ENCODE results near the gene SMAP1. TPM values are rescaled to one million over a fixed set of nuclear protein-coding genes. Genes with fewer than 3 reads are reported as not detected.

Gene SMAP1
- total and polyA plus RNA-seq, 2 donors = 26.6 to 37.2 TPM

DNA sequence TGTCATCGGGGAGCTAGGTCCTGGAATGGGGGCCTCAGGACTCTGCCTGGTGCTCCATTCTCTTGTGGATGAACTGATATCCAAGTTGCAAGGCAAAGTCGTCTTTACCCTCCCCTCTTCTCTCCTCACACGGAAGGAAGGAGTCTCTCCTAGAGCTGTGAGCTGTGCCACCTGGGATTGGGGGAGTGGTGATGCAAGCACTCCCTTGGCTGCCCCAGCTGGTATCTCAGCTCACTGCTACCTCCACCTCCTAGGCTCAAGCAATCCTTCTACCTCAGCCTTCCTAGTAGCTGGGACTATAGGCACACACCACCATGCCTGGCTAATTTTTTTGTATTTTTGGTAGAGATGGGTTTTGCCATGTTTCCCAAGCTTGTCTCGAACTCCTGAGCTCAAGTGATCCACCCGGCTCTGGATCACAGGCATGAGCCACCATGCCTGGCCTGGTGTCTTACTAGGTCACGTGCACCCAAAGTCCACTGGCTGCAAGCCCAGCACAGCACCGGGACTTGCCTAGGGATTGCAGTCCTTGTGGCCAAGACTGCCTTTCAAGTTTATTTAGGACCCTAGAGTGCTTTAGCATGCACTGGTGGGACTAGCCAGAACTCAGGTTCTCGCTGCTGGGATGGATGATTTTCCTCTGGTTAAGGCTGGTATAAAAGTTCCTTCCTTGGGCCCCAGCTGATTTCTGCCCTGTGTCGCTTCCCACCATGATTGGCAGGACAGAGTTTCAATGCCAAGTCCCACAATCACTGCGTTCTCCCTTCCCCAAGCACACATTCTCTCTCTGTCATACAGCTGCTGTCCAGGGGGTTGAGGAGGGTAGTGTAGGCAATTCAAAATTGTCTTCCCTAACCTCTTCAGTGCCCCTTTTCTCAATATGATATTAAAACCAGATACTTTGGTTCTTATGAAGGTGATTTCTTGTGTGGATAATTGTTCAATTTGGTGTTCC is 33.5 kb downstream of the SMAP1 start:
- Histone ChIP-seq H3K4me3 (ENCODE audit: low read depth, low read length) (no peak overlapping the region), H3K4me1 (ENCODE audit: insufficient read depth) (no peaks in the 10 kb centered on the region), H3K36me3 (ENCODE audit: insufficient read depth) (no peaks in the 10 kb centered on the region), H3K27ac (ENCODE audit: low read depth) (no peak overlapping the region)
- WGBS = 81% methylated on average over 10 of the region's 10 CpGs
- no peak for DNase-seq (ENCODE audit: extremely low spot score)

DNA sequence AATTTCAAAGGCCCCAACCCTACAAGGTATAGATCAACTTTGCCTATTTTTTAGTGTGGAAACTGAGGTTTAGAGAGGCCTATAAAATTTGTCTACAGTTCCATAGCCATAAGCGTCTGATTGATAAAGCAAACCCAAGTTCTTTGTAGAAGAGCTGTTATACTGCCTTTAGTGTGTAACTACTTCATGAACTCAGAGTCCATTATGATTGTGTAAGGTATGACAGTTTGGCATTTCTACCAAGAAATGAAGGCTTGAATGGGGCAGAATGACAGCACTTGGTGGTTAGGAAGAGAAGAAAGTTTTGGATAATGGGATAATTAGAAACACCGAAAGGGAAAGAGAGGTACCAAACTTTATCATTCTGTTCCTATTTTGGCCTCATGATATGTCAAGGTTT is 38.1 kb downstream of the SMAP1 start:
- Histone ChIP-seq H3K4me3 (ENCODE audit: low read depth, low read length) (no peak overlapping the region), H3K27ac (ENCODE audit: low read depth) (no peak overlapping the region), H3K4me1 (ENCODE audit: insufficient read depth) (no peaks in the 10 kb centered on the region), H3K36me3 (ENCODE audit: insufficient read depth) (no peaks in the 10 kb centered on the region)
- DNase-seq (ENCODE audit: extremely low spot score) = no peak
- 97% methylated on average over 2 of the region's 2 CpGs for WGBS

DNA sequence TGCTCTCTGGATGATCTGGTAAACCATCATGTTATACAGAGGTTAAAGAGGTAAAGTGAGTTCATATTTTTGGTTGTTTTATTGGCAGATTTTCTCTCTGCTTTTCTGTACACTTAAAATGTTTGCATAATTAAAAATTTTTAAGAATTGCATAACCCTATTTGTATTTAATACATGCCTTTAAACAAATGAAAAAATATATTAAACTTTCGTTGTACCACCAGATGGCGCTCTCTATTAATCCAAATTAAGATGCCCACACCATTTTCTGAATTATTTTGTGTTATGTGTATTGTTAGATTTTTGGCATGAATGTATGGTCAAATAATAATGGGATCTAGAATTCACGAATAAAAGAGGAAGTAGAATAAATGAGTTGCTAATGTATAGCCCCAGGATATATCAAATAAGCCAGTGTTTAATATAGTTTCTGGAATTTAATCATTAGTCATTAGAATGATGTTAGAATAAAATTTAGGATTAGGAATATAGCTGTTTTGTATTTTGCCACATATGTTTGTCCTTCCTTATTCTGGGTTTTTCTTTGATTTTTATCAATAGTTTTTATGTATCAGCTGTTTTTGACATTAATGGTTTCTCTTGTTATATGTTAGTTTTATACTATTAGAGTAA is 38.9 kb downstream of the SMAP1 start:
- WGBS = under 1% methylated on average over 3 of the region's 3 CpGs
- DNase-seq (ENCODE audit: extremely low spot score) = peak; percentile 6

DNA sequence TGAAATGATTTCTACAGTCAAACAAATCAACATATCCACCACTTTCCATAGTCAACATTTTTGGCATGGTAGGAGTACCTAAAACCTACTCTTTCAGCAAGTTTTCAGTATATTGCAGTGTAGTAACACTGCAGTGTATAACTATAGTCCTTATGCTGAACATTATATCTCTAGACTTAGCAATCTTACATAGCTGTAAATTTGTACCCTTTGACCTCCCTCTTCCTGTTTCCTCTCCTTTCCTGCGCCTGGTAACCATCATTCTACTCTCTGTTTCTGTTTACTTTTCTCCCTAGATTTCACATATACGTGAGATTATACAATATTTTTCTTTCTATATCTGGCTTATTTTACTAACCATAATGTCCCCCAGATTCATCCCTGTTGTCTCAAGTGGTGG is 40.2 kb downstream of the SMAP1 start:
- Histone ChIP-seq H3K36me3 (ENCODE audit: insufficient read depth) (no peaks in the 10 kb centered on the region), H3K4me3 (ENCODE audit: low read depth, low read length) (no peak overlapping the region), H3K4me1 (ENCODE audit: insufficient read depth) (no peaks in the 10 kb centered on the region), H3K27ac (ENCODE audit: low read depth) (no peak overlapping the region)
- WGBS = 82% methylated on average over 2 of the region's 2 CpGs
- DNase-seq (ENCODE audit: extremely low spot score) = no peak

More for the DNA sequence above, 38.9 kb downstream of the SMAP1 start:
- H3K4me3 ChIP-seq (ENCODE audit: low read depth, low read length) = no peak overlapping the region
- no peaks in the 10 kb centered on the region for H3K36me3 ChIP-seq (ENCODE audit: insufficient read depth)
- H3K4me1 ChIP-seq (ENCODE audit: insufficient read depth) = no peaks in the 10 kb centered on the region
- H3K27ac ChIP-seq (ENCODE audit: low read depth) = no peak overlapping the region

DNA sequence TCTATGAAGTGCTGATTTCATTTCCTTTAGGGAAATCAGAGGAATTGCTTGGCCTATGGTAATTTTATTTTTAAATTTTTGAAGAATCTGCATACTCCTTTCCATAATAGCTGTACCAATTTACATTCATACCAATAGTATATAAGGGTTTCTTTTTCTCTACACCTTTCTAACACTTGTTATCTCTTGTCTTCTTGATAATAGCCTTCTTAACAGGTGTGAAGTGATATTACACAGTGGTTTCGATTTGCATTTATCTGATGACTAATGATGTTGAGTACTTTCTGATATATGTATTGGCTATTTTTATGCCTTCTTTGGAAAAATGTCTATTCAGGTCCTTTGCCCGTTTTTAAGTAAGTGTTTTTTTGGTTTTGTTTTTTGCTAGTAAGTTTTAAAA is 40.8 kb downstream of the SMAP1 start:
- DNase-seq (ENCODE audit: extremely low spot score) = no peak

DNA sequence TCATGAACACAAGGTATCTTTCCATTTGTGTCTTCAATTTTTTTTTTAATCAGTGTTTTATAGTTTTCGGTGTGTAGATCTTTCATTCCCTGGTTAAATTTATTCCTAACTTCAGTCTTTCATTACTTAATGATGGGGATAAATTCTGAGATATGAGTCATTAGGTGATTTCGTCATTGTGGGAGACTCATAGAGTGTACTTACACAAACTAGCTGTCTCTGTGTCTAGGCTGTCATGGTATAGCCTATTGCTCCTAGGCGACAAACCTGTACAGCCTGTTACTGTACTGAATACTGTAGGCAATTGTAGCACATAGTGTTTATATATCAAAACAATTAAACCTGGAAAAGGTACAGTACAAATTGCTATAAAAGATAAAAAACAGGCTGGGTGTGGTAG is 42.1 kb downstream of the SMAP1 start:
- Histone ChIP-seq H3K4me1 (ENCODE audit: insufficient read depth) (no peaks in the 10 kb centered on the region), H3K36me3 (ENCODE audit: insufficient read depth) (no peaks in the 10 kb centered on the region), H3K4me3 (ENCODE audit: low read depth, low read length) (no peak overlapping the region), H3K27ac (ENCODE audit: low read depth) (no peak overlapping the region)
- WGBS = 92% methylated on average over 3 of the region's 3 CpGs
- no peak for DNase-seq (ENCODE audit: extremely low spot score)

More for the DNA sequence above, 40.8 kb downstream of the SMAP1 start:
- no peaks in the 10 kb centered on the region for H3K36me3 ChIP-seq (ENCODE audit: insufficient read depth)
- no peak overlapping the region for H3K4me3 ChIP-seq (ENCODE audit: low read depth, low read length)
- H3K27ac ChIP-seq (ENCODE audit: low read depth) = no peak overlapping the region
- H3K4me1 ChIP-seq (ENCODE audit: insufficient read depth) = no peaks in the 10 kb centered on the region
- WGBS = 86% methylated on average over 2 of the region's 2 CpGs

DNA sequence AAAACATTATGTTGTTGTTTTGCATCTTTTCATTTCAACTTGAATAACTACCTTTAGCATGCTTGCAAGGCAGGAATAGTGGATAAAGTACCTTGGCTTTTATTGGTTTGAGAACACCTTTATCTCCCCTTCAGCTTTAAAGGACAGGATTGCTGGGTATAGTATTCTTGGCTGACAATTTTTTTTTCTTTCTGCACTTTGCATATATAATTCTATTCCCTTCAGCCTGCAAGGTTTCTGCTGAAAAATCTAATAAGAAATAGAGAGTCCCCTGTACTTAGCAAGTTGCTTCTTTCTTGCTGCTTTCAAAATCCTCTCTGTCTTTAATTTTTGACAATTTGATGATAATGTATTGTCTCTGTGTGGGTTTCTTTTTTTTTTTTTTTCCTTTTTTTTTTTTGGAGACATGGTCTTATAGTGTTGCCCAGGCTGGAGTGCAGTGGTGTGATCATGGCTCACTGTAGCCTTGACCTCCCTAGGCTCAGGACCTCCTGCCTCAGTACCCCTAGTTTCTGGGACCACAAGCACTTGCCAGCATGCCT is 47.1 kb downstream of the SMAP1 start:
- no peaks in the 10 kb centered on the region for H3K4me1 ChIP-seq (ENCODE audit: insufficient read depth)
- H3K36me3 ChIP-seq (ENCODE audit: insufficient read depth) = no peaks in the 10 kb centered on the region
- no peak overlapping the region for H3K4me3 ChIP-seq (ENCODE audit: low read depth, low read length)
- no peak for DNase-seq (ENCODE audit: extremely low spot score)
- H3K27ac ChIP-seq (ENCODE audit: low read depth) = no peak overlapping the region

DNA sequence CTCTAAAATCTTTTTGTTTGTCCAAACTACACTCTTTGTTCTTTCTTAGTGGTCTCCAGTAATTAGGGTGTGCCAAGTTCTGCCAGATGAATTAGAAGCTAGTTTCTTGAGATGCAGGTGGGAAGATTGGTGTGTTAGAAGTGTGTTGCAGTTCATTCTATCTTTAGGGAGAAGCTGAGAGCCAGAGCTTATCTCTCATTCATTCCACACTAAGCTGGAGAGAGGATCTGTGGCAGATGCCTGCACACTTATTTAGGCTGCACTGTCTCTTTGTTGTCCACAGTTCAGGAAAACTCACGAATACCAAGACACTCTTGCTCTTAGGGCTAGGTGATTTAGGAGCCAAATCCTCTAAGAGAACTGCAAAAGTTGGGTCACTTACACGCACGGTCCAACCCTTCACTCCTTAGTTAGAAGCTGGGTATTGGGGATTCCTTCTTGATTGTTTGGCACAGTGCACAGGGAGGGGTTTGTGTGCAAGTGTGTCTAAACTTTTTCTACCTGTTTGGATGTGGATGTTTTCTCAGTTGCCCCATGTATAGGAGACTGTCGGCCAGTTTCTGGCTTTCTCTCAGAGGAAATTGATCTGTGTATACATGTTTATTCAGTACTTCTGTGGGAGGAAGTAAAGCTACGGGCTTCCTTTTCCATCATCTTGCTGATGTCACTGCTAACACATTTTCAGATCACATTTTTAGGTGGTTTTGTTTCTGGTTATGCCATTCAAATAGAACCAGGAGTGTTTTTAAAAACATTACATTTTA is 49.5 kb downstream of the SMAP1 start:
- 63% methylated on average over 5 of the region's 5 CpGs for WGBS
- no peak overlapping the region for H3K27ac ChIP-seq (ENCODE audit: low read depth)
- DNase-seq (ENCODE audit: extremely low spot score) = no peak

DNA sequence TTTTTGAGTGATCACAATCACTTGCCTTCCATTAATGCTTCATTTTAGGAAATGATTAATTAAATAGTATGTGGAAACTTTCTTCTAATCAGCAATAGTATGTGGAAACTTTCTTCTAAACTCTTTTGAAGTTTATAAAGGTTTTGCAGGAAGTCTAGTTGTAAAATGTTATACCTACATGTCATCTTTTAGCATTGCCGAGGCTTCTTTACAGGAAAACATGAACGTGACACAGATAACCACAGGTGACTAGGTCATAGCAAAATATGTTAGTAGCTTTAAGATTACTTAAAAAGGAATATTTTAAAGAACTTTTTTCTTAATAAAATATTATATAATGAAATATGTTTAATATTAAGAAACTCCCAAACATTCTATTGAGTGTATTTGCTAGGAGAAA is 56.8 kb downstream of the SMAP1 start:
- Histone ChIP-seq H3K4me1 (ENCODE audit: insufficient read depth) (no peaks in the 10 kb centered on the region), H3K27ac (ENCODE audit: low read depth) (no peak overlapping the region), H3K4me3 (ENCODE audit: low read depth, low read length) (no peak overlapping the region), H3K36me3 (ENCODE audit: insufficient read depth) (no peaks in the 10 kb centered on the region)
- DNase-seq (ENCODE audit: extremely low spot score) = no peak
- WGBS = 76% methylated on average over 2 of the region's 2 CpGs

More for the DNA sequence above, 49.5 kb downstream of the SMAP1 start:
- Histone ChIP-seq H3K36me3 (ENCODE audit: insufficient read depth) (no peaks in the 10 kb centered on the region), H3K4me3 (ENCODE audit: low read depth, low read length) (no peak overlapping the region), H3K4me1 (ENCODE audit: insufficient read depth) (no peaks in the 10 kb centered on the region)

DNA sequence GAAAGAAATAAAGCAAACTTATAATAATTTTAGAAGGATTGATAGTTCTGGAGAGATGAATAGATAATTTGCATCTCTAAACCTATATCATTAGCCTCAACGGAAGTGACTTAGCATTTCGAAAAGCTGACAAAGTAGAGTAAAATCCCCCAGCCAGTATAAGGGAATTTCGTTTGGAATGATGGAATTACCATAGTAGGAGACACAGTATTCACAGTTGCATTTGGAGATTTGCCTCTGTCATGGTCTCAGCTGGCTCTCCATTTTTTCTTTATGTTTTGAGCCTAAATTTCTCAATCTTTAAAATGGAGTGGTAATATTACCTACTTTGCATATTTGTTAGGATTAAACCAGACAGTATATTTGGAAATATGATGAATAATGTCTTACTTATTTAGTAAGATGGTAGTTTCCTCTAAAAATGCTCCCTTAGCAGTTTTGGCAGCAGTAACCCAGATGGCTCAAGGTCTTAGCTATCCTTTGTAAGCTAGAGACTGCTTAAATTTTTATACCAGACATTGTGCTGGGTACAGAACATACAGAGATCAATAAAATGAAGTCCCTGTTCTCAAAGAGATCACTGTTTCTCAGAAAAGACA is 58.2 kb downstream of the SMAP1 start:
- H3K4me3 ChIP-seq (ENCODE audit: low read depth, low read length) = no peak overlapping the region
- no peak for DNase-seq (ENCODE audit: extremely low spot score)
- 68% methylated on average over 3 of the region's 3 CpGs for WGBS
- H3K4me1 ChIP-seq (ENCODE audit: insufficient read depth) = no peaks in the 10 kb centered on the region
- no peak overlapping the region for H3K27ac ChIP-seq (ENCODE audit: low read depth)
- no peaks in the 10 kb centered on the region for H3K36me3 ChIP-seq (ENCODE audit: insufficient read depth)

DNA sequence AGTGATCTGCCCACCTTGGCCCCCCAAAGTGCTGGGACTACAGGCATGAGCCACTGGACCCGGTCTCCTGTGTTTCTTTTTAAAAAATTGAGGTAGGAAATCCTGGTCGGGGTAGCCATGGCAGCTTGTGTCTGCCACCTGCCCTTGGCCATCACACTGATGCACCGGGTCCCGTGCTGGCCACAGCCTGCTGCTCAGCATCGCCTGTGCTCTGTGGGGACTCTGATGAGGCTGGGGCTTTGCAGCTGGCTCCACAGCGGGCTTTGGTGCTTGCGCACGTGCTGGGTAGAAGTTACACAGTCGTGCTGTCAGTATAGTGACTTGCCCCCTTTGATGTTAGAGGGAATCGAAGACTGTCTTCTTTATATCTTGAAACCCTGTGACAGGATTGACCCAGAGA is 66.7 kb downstream of the SMAP1 start:
- no peaks in the 10 kb centered on the region for H3K4me1 ChIP-seq (ENCODE audit: insufficient read depth)

DNA sequence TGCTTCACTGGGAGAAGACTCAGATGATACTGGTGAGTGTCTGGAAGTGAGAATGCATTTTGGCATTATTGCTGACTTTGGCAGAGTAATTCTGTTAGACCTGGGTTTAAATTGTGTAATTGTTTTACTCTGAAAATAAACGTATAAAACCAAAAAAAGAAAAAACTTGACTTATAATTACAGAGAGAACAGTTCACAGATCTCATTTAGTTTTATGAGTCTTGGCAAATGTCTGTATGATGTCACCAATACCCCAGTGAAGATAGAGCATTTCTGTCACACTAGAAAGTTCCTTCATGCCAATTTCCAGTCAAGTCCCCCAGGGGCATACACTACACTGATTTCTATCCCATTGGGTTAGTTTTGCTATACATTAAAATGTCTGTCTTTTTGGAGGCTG is 67.3 kb downstream of the SMAP1 start:
- DNase-seq (ENCODE audit: extremely low spot score) = no peak
- H3K4me3 ChIP-seq (ENCODE audit: low read depth, low read length) = no peak overlapping the region
- 18% methylated on average over 1 of the region's 1 CpG for WGBS
- H3K36me3 ChIP-seq (ENCODE audit: insufficient read depth) = no peaks in the 10 kb centered on the region
- no peak overlapping the region for H3K27ac ChIP-seq (ENCODE audit: low read depth)
- no peaks in the 10 kb centered on the region for H3K4me1 ChIP-seq (ENCODE audit: insufficient read depth)

More for the DNA sequence above, 66.7 kb downstream of the SMAP1 start:
- no peaks in the 10 kb centered on the region for H3K36me3 ChIP-seq (ENCODE audit: insufficient read depth)
- WGBS = 97% methylated on average over 10 of the region's 10 CpGs
- DNase-seq (ENCODE audit: extremely low spot score) = no peak
- H3K4me3 ChIP-seq (ENCODE audit: low read depth, low read length) = no peak overlapping the region
- no peak overlapping the region for H3K27ac ChIP-seq (ENCODE audit: low read depth)

DNA sequence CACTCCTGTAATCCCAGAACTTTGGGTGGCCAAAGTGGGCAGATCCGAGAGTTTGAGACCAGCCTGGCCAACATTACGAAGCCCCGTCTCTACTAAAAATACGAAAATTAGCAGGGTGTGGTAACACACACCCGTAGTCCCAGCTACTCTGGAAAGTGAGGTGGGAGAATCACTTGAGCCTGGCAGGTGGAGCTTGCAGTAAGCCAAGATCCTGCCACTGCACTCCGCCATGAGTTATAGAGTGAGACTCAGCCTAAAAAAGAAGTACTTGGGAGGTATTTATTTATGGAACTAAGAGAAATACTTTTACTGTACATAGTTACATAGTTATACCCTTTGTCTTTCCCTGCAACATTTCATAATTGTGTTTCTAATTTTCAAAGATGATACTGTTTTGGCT is 67.8 kb downstream of the SMAP1 start:
- WGBS = 90% methylated on average over 6 of the region's 6 CpGs
- no peaks in the 10 kb centered on the region for H3K4me1 ChIP-seq (ENCODE audit: insufficient read depth)
- DNase-seq (ENCODE audit: extremely low spot score) = no peak
- no peak overlapping the region for H3K4me3 ChIP-seq (ENCODE audit: low read depth, low read length)
- no peaks in the 10 kb centered on the region for H3K36me3 ChIP-seq (ENCODE audit: insufficient read depth)
- H3K27ac ChIP-seq (ENCODE audit: low read depth) = no peak overlapping the region
